OCI-LY1 (cell line): ENCODE data around the gene PATJ.

ENCODE experiments used
- EZH2 ChIP-seq: fragments of 200-600 bp; sonication (generic), shearing (Covaris generic); IDR thresholded peaks from 2 replicates; pipeline ENCODE4 v1.8.0; 2017; ENCODE audit warnings: borderline replicate concordance, mixed run types, mild to moderate bottlenecking, antibody characterized with exemption, low read length, moderate library complexity, mixed read lengths
- TF ChIP-seq, protein P1 (sequence below): fragments of 200-600 bp; sonication (generic), shearing (Covaris generic); IDR thresholded peaks from 2 replicates; pipeline ENCODE4 v1.5.1; 2017; ENCODE audit warnings: mild to moderate bottlenecking, antibody characterized with exemption, low read length, moderate library complexity, mixed read lengths

DNA sequence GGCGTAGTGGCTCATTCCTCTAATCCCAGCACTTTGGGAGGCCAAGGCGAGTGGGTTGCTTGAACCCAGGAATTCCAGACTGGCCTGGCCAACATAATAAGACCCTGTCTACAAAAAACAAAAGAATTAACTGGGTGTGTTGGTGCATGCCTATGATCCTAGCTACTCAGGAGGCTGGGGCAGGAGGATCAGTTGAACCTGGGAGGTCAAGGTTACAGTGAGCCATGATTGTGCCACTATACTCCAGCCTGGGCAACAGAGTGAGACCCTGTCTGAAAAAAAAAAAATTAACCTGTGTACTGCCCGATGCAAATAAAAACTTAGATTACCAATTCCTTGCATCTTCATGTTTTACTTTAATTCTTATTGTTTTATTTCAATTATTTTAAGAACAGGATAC lies 193.2 kb downstream of the PATJ start:
- TF ChIP-seq, protein P1, sequence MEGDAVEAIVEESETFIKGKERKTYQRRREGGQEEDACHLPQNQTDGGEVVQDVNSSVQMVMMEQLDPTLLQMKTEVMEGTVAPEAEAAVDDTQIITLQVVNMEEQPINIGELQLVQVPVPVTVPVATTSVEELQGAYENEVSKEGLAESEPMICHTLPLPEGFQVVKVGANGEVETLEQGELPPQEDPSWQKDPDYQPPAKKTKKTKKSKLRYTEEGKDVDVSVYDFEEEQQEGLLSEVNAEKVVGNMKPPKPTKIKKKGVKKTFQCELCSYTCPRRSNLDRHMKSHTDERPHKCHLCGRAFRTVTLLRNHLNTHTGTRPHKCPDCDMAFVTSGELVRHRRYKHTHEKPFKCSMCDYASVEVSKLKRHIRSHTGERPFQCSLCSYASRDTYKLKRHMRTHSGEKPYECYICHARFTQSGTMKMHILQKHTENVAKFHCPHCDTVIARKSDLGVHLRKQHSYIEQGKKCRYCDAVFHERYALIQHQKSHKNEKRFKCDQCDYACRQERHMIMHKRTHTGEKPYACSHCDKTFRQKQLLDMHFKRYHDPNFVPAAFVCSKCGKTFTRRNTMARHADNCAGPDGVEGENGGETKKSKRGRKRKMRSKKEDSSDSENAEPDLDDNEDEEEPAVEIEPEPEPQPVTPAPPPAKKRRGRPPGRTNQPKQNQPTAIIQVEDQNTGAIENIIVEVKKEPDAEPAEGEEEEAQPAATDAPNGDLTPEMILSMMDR, result no peak
- TF ChIP-seq EZH2, result no peak
